H9 (cell line): Measurements from ENCODE around the gene GCN1. TPM values are rescaled to one million over a fixed set of nuclear protein-coding genes. Genes with fewer than 3 reads are reported as not detected.

Source experiments
- DNase-seq: peaks from one replicate; pipeline ENCODE4 v3.0.0-alpha.2; 2017
- H2AFZ ChIP-seq: one replicate; pipeline ENCODE4 v1.6.1; 2013; ENCODE audit warnings: mild to moderate bottlenecking, low read length, control low read depth, moderate library complexity
- H2AK5ac ChIP-seq: 2 replicates; pipeline ENCODE4 v1.6.1; 2013; ENCODE audit warnings: low read length, control low read depth, mixed read lengths; ENCODE audit not compliant: insufficient read length
- H2BK120ac ChIP-seq: one replicate; pipeline ENCODE4 v1.6.1; 2013; ENCODE audit warnings: low read depth, mild to moderate bottlenecking, low read length, control low read depth, inconsistent platforms; ENCODE audit not compliant: poor library complexity, severe bottlenecking
- H2BK12ac ChIP-seq: 2 replicates; pipeline ENCODE4 v1.6.1; 2013; ENCODE audit warnings: low read length, control low read depth, mixed read lengths, low read depth; ENCODE audit not compliant: insufficient read length
- H2BK15ac ChIP-seq: 2 replicates; pipeline ENCODE4 v1.6.1; 2013; ENCODE audit warnings: low read depth, low read length, control low read depth
- H2BK20ac ChIP-seq: one replicate; pipeline ENCODE4 v1.6.1; 2013; ENCODE audit warnings: low read depth, mild to moderate bottlenecking, low read length, control low read depth, inconsistent platforms; ENCODE audit not compliant: poor library complexity, severe bottlenecking
- H2BK5ac ChIP-seq: 2 replicates; pipeline ENCODE4 v1.6.1; 2013; ENCODE audit warnings: low read length, control low read depth, mixed read lengths; ENCODE audit not compliant: insufficient read length
- H3K14ac ChIP-seq: 2 replicates; pipeline ENCODE4 v1.6.1; 2013; ENCODE audit warnings: low read length, control low read depth; ENCODE audit not compliant: insufficient read depth
- H3K18ac ChIP-seq: 2 replicates; pipeline ENCODE4 v1.6.1; 2013; ENCODE audit warnings: low read depth, mild to moderate bottlenecking, mixed read lengths, low read length, control low read depth; ENCODE audit not compliant: insufficient read length
- H3K23ac ChIP-seq: 2 replicates; pipeline ENCODE4 v1.6.1; 2013; ENCODE audit warnings: low read length, control low read depth, mixed read lengths, low read depth; ENCODE audit not compliant: insufficient read length
- H3K23me2 ChIP-seq: 2 replicates; pipeline ENCODE4 v1.6.1; 2013; ENCODE audit warnings: low read depth, mild to moderate bottlenecking, mixed read lengths, low read length, control low read depth; ENCODE audit not compliant: insufficient read length, poor library complexity, severe bottlenecking
- H3K27ac ChIP-seq: 2 replicates; pipeline ENCODE4 v1.5.1; 2013; ENCODE audit warnings: low read length, control low read depth, mixed read lengths, low read depth; ENCODE audit not compliant: insufficient read length
- H3K27me3 ChIP-seq: 2 replicates; pipeline ENCODE4 v1.6.1; 2013; ENCODE audit warnings: low read length, control low read depth, inconsistent platforms; ENCODE audit not compliant: insufficient read depth
- H3K4ac ChIP-seq: 2 replicates; pipeline ENCODE4 v1.6.1; 2013; ENCODE audit warnings: low read depth, mild to moderate bottlenecking, control low read depth, inconsistent platforms, low read length, moderate library complexity
- H3K4me1 ChIP-seq: 2 replicates; pipeline ENCODE4 v1.6.1; 2013; ENCODE audit warnings: low read length, control low read depth, inconsistent platforms; ENCODE audit not compliant: insufficient read depth
- H3K4me2 ChIP-seq: 2 replicates; pipeline ENCODE4 v1.6.1; 2013; ENCODE audit warnings: low read length, control low read depth, mixed read lengths; ENCODE audit not compliant: insufficient read length, insufficient read depth
- H3K56ac ChIP-seq: 2 replicates; pipeline ENCODE4 v1.6.1; 2013; ENCODE audit warnings: low read depth, mild to moderate bottlenecking, mixed read lengths, low read length, control low read depth; ENCODE audit not compliant: insufficient read length
- H3K79me1 ChIP-seq: 2 replicates; pipeline ENCODE4 v1.6.1; 2013; ENCODE audit warnings: low read depth, mild to moderate bottlenecking, moderate library complexity, low read length, control low read depth, inconsistent platforms; ENCODE audit not compliant: insufficient read depth, poor library complexity, severe bottlenecking
- H3K79me2 ChIP-seq: 2 replicates; pipeline ENCODE4 v1.6.1; 2013; ENCODE audit warnings: low read length, control low read depth, inconsistent platforms; ENCODE audit not compliant: insufficient read depth
- H3K9ac ChIP-seq: 2 replicates; pipeline ENCODE4 v1.6.1; 2013; ENCODE audit warnings: low read length, control low read depth, mixed read lengths; ENCODE audit not compliant: insufficient read length; ENCODE audit errors: extremely low read depth
- H3K9me3 ChIP-seq: one replicate; pipeline ENCODE4 v1.6.1; 2013; ENCODE audit warnings: low read depth, low read length, inconsistent platforms; ENCODE audit not compliant: control insufficient read depth
- H3T11ph ChIP-seq: one replicate; pipeline ENCODE4 v1.6.1; 2013; ENCODE audit warnings: mild to moderate bottlenecking, low read length, control low read depth, inconsistent platforms
- H4K20me1 ChIP-seq: one replicate; pipeline ENCODE4 v1.6.1; 2013; ENCODE audit not compliant: control insufficient read depth, insufficient read length, insufficient read depth
- H4K5ac ChIP-seq: 2 replicates; pipeline ENCODE4 v1.6.1; 2013; ENCODE audit warnings: low read depth, mild to moderate bottlenecking, mixed read lengths, low read length, control low read depth; ENCODE audit not compliant: insufficient read length
- H4K8ac ChIP-seq: replicated peaks from 2 replicates; pipeline ENCODE4 v1.6.1; 2013; ENCODE audit warnings: low read length, control low read depth, mixed read lengths, low read depth; ENCODE audit not compliant: insufficient read length
- H4K91ac ChIP-seq: 2 replicates; pipeline ENCODE4 v1.6.1; 2013; ENCODE audit warnings: low read depth, mild to moderate bottlenecking, moderate library complexity, mixed read lengths, low read length, control low read depth; ENCODE audit not compliant: insufficient read length
- H3K27ac Mint-ChIP-seq, 3 experiments: 2 replicates in 2 of 3; 3 replicates in 1 of 3; pipeline ENCODE4 v1.8.0; 2020 to 2021; ENCODE audit warnings: mixed read lengths in 3 of 3, mild to moderate bottlenecking in 1 of 3, moderate library complexity in 1 of 3
- H3K27me3 Mint-ChIP-seq: 2 replicates; pipeline ENCODE4 v1.8.0; 2021; ENCODE audit warnings: low read depth, mild to moderate bottlenecking, moderate library complexity, mixed read lengths
- H3K36me3 Mint-ChIP-seq, 3 experiments: 2 replicates in 2 of 3; 3 replicates in 1 of 3; pipeline ENCODE4 v1.8.0; 2020 to 2021; ENCODE audit warnings: low read depth in 3 of 3, mixed read lengths in 3 of 3; ENCODE audit not compliant: insufficient read depth in 1 of 3
- H3K4me1 Mint-ChIP-seq, 2 experiments: 2 replicates each; pipeline ENCODE4 v1.8.0; 2020; ENCODE audit warnings: mixed read lengths in 2 of 2
- H3K4me3 Mint-ChIP-seq, 2 experiments: 2 replicates in 1 of 2; 3 replicates in 1 of 2; pipeline ENCODE4 v1.8.0; 2020 to 2021; ENCODE audit warnings: mild to moderate bottlenecking in 2 of 2, mixed read lengths in 2 of 2, moderate library complexity in 1 of 2
- H3K9me3 Mint-ChIP-seq, 2 experiments: 2 replicates in 1 of 2; 3 replicates in 1 of 2; pipeline ENCODE4 v1.8.0; 2020; ENCODE audit warnings: mild to moderate bottlenecking in 2 of 2, mixed read lengths in 2 of 2, moderate library complexity in 1 of 2
- CTCF ChIP-seq: fragments of 200-600 bp; sonication (generic); conservative IDR thresholded peaks from 3 replicates; pipeline ENCODE4 v1.8.0; 2021; ENCODE audit warnings: antibody characterized with exemption, mild to moderate bottlenecking
- WGBS: extraction: QIAGEN DNeasy Blood & Tissue Kit; methylation state at CpG from one replicate; pipeline ENCODE4 v1.1.7; 2013; ENCODE audit warnings: missing lambda C conversion rate, low lambda C conversion rate, mixed read lengths; ENCODE audit not compliant: insufficient read length; ENCODE audit errors: extremely low coverage; 5-methylcytosine and 5-hydroxymethylcytosine counted together
- total RNA-seq: library from RNA; stranded (reverse); gene quantifications from 2 replicates; pipeline ENCODE4 v1.2.1, GENCODE V29; 2021

The GCN1 gene
- total RNA-seq, 1 experiment from 2014 or later = 137 TPM

GRCh38 chr12:120119271-120119973 is 75.1 kb downstream of the GCN1 start:
- Histone ChIP-seq H3K9ac (no peak overlapping the region), H3K79me1 (peaks cover 2% of the 10 kb centered on the region), H3T11ph (no peak overlapping the region), H3K23me2 (peaks cover 10% of the 10 kb centered on the region), H2BK120ac (no peak overlapping the region), H2BK15ac (no peak overlapping the region), H3K27ac (no peak overlapping the region), H2AK5ac (no peak overlapping the region), H3K18ac (no peak overlapping the region), H3K4me1 (peaks cover 6% of the 10 kb centered on the region), H3K4ac (no peak overlapping the region), H3K56ac (no peak overlapping the region), H3K4me2 (no peak overlapping the region), H2BK20ac (no peak overlapping the region), H2BK5ac (no peak overlapping the region), H4K5ac (no peak overlapping the region), H3K27me3 (no peaks in the 10 kb centered on the region), H4K20me1 (peaks cover 3% of the 10 kb centered on the region), H2BK12ac (no peak overlapping the region), H4K91ac (no peak overlapping the region), H2AFZ (no peak overlapping the region), H3K14ac (no peak overlapping the region), H4K8ac (no peak overlapping the region), H3K9me3 (no peaks in the 10 kb centered on the region), H3K79me2 (peaks cover 14% of the 10 kb centered on the region; the same call in 1 of the 2 replicates), H3K23ac (no peak overlapping the region)
- TF ChIP-seq CTCF = no peak
- no CpG with 5 or more reads among the region's 9 CpGs for WGBS
- no peaks in the 10 kb centered on the region; a peak in 1 of 5 replicates for H3K9me3 Mint-ChIP-seq
- H3K27ac Mint-ChIP-seq = no peak overlapping the region
- no peak for DNase-seq
- peaks cover 30 to 31% of the 10 kb centered on the region in 2 experiments for H3K4me1 Mint-ChIP-seq
- H3K27me3 Mint-ChIP-seq = no peaks in the 10 kb centered on the region; the same call in 1 of the 2 replicates
- peaks cover 6 to 16% (median 7%) of the 10 kb centered on the region in 3 experiments for H3K36me3 Mint-ChIP-seq
- no peak overlapping the region for H3K4me3 Mint-ChIP-seq
